ENCODE data around the gene PKN1.
A peak's percentile ranks its signal among the peaks of the same experiment; 100 is the strongest.

PKN1 gene

GRCh38 chr19:14470031-14470876, 37.1 kb downstream of the PKN1 start:
- no peak for DNase-seq

- DNase-seq: no peak
Measured at GRCh38 chr19:14471436-14472187, 38.5 kb downstream of the PKN1 start.

GRCh38 chr19:14472202-14472938, 39.3 kb downstream of the PKN1 start:
- peak; percentile 20 to 26 for DNase-seq

- no peak for DNase-seq
Measured at GRCh38 chr19:14473073-14473977, 40.2 kb downstream of the PKN1 start.

GRCh38 chr19:14473978-14474578, 41.0 kb downstream of the PKN1 start:
- DNase-seq: no peak

- no peak for DNase-seq
Measured at GRCh38 chr19:14474827-14475226, 41.7 kb downstream of the PKN1 start.

- no peak for DNase-seq
Measured at GRCh38 chr19:14475251-14476073, 42.4 kb downstream of the PKN1 start, which contains the start of gene PTGER1. Gene PTGER1, minus strand, starts transcription at chr19:14475354. Its CDS starts 1,034 bp downstream, at chr19:14474320.

- no peak for DNase-seq
Measured at GRCh38 chr19:14476327-14476672, 43.2 kb downstream of the PKN1 start.

GRCh38 chr19:14476673-14477401, 43.7 kb downstream of the PKN1 start:
- DNase-seq: no peak

- no peak for DNase-seq
Measured at GRCh38 chr19:14477418-14478112, 44.5 kb downstream of the PKN1 start.

GRCh38 chr19:14478113-14478545, 45.0 kb downstream of the PKN1 start:
- no peak for DNase-seq

GRCh38 chr19:14479309-14479974, 46.3 kb downstream of the PKN1 start:
- no peak for DNase-seq

GRCh38 chr19:14479975-14480699, 47.0 kb downstream of the PKN1 start:
- DNase-seq: no peak

GRCh38 chr19:14480700-14481079, 47.6 kb downstream of the PKN1 start:
- DNase-seq: no peak

GRCh38 chr19:14482172-14482941, 49.3 kb downstream of the PKN1 start:
- DNase-seq: no peak

- DNase-seq: no peak
Measured at GRCh38 chr19:14487370-14488125, 54.4 kb downstream of the PKN1 start.

All from NCI-H446 (cell line).